Suprapubic skin (tissue), 4 donors: ENCODE results near the gene EPHA8. TPM values are rescaled to one million over a fixed set of nuclear protein-coding genes. Genes with fewer than 3 reads are reported as not detected.

Experiments used
- DNase-seq, 2 donors: peaks; one replicate each; pipeline ENCODE4 v3.0.0-alpha.2; 2019; ENCODE audit warnings: low spot score in 2 of 2
- H3K27ac ChIP-seq: fragments of 200-600 bp; sonication (generic); one replicate; pipeline ENCODE4 v1.5.1; 2019
- H3K27me3 ChIP-seq: fragments of 200-600 bp; sonication (generic); one replicate; pipeline ENCODE4 v1.5.1; 2019
- H3K36me3 ChIP-seq: fragments of 200-600 bp; sonication (generic); one replicate; pipeline ENCODE4 v1.5.1; 2019
- H3K4me1 ChIP-seq: fragments of 200-600 bp; sonication (generic); one replicate; pipeline ENCODE4 v1.5.1; 2019
- H3K4me3 ChIP-seq: fragments of 200-600 bp; sonication (generic); one replicate; pipeline ENCODE4 v1.5.1; 2019; ENCODE audit warnings: mild to moderate bottlenecking
- H3K9me3 ChIP-seq: fragments of 200-600 bp; sonication (generic); one replicate; pipeline ENCODE4 v1.5.1; 2019
- EP300 ChIP-seq: sonication (generic); formaldehyde crosslinking; IDR thresholded peaks from one replicate; pipeline ENCODE4 v1.6.1; 2017; ENCODE audit warnings: antibody characterized with exemption
- POLR2A ChIP-seq, 2 donors: fragments of 450-650 bp; IDR thresholded peaks; one replicate each; pipeline ENCODE4 v1.6.1; 2017; ENCODE audit warnings: antibody characterized with exemption in 2 of 2, mild to moderate bottlenecking in 2 of 2, moderate library complexity in 2 of 2
- POLR2AphosphoS5 ChIP-seq, 3 donors: sonication (generic); formaldehyde crosslinking; IDR thresholded peaks; one replicate each; pipeline ENCODE4 v1.6.1; 2017; ENCODE audit warnings: antibody characterized with exemption in 3 of 3
- WGBS: methylation state at CpG from one replicate; pipeline ENCODE4 v1.1.5; 2018; 5-methylcytosine and 5-hydroxymethylcytosine counted together
- total RNA-seq, 4 donors: library from RNA; depleted of rRNA; stranded (reverse); fragments of >200 nt; gene quantifications; one replicate each; pipeline ENCODE4 v1.1.0, GENCODE V29; 2016
- TF ChIP-seq, protein P1 (sequence below), 2 donors: fragments of 200-600 bp in 1 of 2; fragments of 450-650 bp in 1 of 2; sonication (generic) in 1 of 2; IDR thresholded peaks; one replicate each; pipeline ENCODE4 v1.5.1; 2016 to 2019; ENCODE audit warnings: antibody characterized with exemption in 2 of 2, mild to moderate bottlenecking in 1 of 2, moderate library complexity in 1 of 2

Gene EPHA8
- total RNA-seq, 4 donors from 2014 or later = 0.34 to 0.64 TPM; not detected in 2

DNA sequence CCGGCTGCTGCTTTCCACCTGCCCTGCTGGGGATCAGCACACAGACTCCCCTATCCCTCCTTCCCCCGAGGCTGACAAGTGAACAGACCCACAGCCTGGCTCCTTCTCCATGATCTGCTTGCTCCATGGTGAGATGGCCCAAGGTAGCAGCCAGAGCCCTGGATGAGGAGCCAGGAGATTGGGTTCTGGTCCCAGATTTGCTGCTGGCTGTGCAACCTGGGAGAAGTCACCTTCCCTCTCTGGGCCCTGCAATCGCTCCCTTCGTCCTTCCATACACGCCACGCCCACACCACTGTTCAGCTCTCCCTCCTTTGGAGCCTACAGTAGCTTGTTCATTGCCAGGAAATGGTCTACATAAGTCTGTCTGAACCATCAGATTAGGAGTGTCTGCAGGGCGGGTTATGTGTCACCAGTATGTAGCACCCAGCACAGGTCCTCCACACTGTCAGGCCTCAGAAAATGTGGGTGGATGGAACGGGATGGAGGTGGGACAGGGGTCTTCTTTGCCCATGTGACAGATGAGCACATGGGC is 9.2 kb upstream of the EPHA8 start:
- no peak for DNase-seq
- Histone ChIP-seq H3K4me1 (peaks cover 15% of the 10 kb centered on the region), H3K4me3 (no peak overlapping the region), H3K27ac (no peak overlapping the region), H3K36me3 (no peaks in the 10 kb centered on the region), H3K9me3 (no peaks in the 10 kb centered on the region), H3K27me3 (peaks cover 76% of the 10 kb centered on the region)
- 80% methylated on average over 8 of the region's 8 CpGs for WGBS
- TF ChIP-seq, protein P1, sequence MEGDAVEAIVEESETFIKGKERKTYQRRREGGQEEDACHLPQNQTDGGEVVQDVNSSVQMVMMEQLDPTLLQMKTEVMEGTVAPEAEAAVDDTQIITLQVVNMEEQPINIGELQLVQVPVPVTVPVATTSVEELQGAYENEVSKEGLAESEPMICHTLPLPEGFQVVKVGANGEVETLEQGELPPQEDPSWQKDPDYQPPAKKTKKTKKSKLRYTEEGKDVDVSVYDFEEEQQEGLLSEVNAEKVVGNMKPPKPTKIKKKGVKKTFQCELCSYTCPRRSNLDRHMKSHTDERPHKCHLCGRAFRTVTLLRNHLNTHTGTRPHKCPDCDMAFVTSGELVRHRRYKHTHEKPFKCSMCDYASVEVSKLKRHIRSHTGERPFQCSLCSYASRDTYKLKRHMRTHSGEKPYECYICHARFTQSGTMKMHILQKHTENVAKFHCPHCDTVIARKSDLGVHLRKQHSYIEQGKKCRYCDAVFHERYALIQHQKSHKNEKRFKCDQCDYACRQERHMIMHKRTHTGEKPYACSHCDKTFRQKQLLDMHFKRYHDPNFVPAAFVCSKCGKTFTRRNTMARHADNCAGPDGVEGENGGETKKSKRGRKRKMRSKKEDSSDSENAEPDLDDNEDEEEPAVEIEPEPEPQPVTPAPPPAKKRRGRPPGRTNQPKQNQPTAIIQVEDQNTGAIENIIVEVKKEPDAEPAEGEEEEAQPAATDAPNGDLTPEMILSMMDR (IDR thresholded peaks at IDR 0.05) = no peak
- TF ChIP-seq EP300 (no peak), POLR2A (IDR thresholded peaks at IDR 0.05) (no peak), POLR2AphosphoS5 (IDR thresholded peaks at IDR 0.05) (no peak)

DNA sequence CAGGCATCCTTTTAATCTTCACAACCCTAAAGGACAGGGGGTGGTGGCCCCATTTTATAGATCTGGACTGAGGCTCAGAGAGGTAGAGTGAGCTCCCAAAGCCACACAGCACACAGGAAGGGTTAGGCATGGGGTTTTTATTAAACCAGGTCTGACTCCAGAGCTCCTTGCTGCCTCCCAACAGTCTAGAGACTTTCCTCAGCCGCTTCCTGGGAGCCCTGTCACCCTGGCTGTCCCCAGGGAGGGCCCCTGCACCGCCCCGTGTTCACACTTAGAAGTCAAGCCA is 8.0 kb upstream of the EPHA8 start:
- 60% methylated on average over 1 of the region's 3 CpGs for WGBS
- Histone ChIP-seq H3K4me1 (peaks cover 15% of the 10 kb centered on the region), H3K36me3 (no peaks in the 10 kb centered on the region), H3K9me3 (no peaks in the 10 kb centered on the region), H3K4me3 (no peak overlapping the region), H3K27me3 (peaks cover 82% of the 10 kb centered on the region), H3K27ac (no peak overlapping the region)
- DNase-seq = no peak
- TF ChIP-seq POLR2A (IDR thresholded peaks at IDR 0.05) = no peak
- TF ChIP-seq EP300 = no peak
- no peak for TF ChIP-seq POLR2AphosphoS5 (IDR thresholded peaks at IDR 0.05)
- TF ChIP-seq, protein P1 (IDR thresholded peaks at IDR 0.05) = no peak

DNA sequence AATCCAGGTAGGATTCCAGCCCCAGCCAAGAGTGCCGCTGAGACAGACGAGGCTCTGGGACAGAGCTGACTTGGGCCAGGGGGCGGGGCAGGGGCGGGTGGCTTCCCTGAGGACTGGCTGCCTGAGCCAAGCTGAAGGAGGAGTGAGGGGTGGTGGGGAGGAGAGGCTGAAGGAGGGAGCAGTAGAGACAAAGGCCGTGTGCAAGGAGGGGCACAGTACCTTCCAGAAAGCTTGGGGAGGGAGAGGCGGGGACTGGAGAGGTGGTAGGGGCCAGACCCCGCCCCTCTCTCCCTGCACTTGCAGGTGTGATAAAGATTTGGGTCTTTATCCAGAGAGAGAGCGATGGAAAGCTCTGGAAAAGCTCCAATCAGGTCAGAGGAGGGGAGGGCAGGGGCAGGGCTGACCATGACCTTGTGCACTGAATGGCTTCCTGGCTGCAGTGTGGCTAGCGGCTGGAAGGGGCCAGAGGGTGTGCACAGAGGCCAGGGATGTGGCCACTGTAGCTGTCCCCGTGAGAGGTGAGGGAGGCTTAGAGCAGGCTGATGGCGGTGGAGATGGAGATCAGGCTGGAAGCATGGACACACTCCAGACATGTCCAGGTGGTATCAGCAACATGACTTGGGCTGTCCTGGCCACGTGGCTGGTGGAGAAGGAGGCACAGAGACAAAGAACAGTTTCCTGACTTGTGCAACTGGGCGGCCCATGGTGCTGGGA is 6.7 kb upstream of the EPHA8 start:
- 34% methylated on average over 13 of the region's 13 CpGs for WGBS
- no peak overlapping the region for H3K27ac ChIP-seq

DNA sequence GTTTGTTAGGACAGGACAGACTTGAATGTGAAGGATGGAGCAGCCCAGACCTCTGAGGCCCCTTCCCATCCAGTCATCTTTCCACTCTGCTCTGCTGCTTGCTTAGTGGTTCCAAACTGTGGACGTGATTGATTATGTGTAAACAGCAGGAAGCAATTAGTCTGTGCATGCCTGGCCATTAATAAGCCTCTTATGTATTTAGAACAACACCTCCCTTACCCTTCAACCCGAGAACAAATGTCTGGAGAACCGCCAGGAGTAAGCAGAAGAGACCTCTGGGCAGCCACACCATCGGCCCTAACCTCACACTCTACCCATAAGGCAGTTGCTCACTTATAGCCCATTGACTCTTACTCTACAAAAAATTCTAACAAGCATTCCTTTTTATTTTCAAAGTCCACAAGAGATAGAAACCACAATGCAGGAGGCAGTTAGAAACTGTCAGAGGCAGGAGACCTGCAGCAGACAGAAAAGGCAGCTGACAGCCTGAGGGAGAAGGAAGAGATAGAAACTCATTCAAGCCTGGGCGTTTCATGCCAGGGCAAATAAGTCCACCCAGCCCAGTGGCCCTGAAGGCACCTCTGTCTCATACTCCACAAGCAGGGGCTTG is 5.8 kb upstream of the EPHA8 start:
- Histone ChIP-seq H3K9me3 (no peaks in the 10 kb centered on the region), H3K4me3 (no peak overlapping the region), H3K27me3 (peaks cover 83% of the 10 kb centered on the region), H3K36me3 (no peaks in the 10 kb centered on the region), H3K4me1 (peaks cover 15% of the 10 kb centered on the region), H3K27ac (no peak overlapping the region)
- no peak for DNase-seq
- WGBS = 19% methylated on average over 5 of the region's 5 CpGs
- TF ChIP-seq, protein P1 (IDR thresholded peaks at IDR 0.05) = no peak
- TF ChIP-seq EP300 (no peak), POLR2A (IDR thresholded peaks at IDR 0.05) (no peak), POLR2AphosphoS5 (IDR thresholded peaks at IDR 0.05) (no peak)

More for the DNA sequence above, 6.7 kb upstream of the EPHA8 start:
- no peak for DNase-seq
- no peaks in the 10 kb centered on the region for H3K36me3 ChIP-seq
- no peak overlapping the region for H3K4me3 ChIP-seq
- H3K27me3 ChIP-seq = peaks cover 82% of the 10 kb centered on the region
- TF ChIP-seq POLR2AphosphoS5 (IDR thresholded peaks at IDR 0.05) (no peak), POLR2A (IDR thresholded peaks at IDR 0.05) (no peak), EP300 (no peak)
- TF ChIP-seq, protein P1 (IDR thresholded peaks at IDR 0.05) = no peak
- H3K4me1 ChIP-seq = peaks cover 15% of the 10 kb centered on the region
- no peaks in the 10 kb centered on the region for H3K9me3 ChIP-seq
